ENCODE data around the gene NECAP2. TPM values are rescaled to one million over a fixed set of nuclear protein-coding genes. Genes with fewer than 3 reads are reported as not detected.

NECAP2 gene
- total and polyA plus RNA-seq, 12 donors, result 7.9 to 34.0 (median 13.0) TPM

DNA sequence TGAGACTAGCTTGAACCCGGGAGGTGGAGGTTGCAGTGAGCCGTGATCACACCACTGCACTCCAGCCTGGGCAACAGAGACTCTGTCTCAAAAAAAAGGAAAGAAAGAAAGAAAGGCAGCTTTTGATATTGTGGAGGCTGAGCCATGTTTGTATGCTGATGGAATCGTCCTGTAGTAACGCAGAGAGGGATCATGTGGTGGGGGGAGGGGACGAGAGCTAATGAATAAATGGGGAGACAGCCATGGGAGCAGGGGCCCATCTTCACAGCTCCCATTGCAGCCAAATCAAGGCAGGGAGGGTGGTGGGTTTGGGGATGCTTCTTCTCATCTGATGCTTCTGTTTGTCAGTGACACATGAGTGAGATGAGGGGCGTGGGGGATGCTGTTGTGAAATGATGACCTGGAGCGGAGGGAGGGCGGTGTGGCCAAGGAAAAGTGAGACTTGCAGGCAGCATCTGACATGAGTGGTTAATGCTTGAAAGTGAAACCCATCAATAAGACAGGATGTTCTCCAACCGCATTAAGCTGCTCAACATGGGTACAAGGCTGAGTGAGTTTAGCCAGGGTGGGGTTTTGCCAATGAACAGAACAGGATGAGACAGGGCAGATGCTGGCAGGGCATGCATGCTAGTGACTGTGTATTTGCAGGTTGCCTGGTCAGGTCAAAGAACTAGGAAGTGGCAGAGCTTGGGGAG lies 20.0 kb upstream of the NECAP2 start:
- Histone ChIP-seq H3K4me1 (peaks cover 0 to 3% (median 0%) of the 10 kb centered on the region in 9 donors), H3K9me3 (no peaks in the 10 kb centered on the region), H3K4me3 (no peak overlapping the region), H3K36me3 (no peaks in the 10 kb centered on the region), H3K27ac (peak overlapping the region in 1 of 10 donors; percentile 36), H3K27me3 (peaks cover 0 to 12% (median 0%) of the 10 kb centered on the region in 7 donors)
- DNase-seq (no peak), ATAC-seq (no peak)
- intact Hi-C loops (cut with DNase I), result no loop called here
- TF ChIP-seq, protein P1, sequence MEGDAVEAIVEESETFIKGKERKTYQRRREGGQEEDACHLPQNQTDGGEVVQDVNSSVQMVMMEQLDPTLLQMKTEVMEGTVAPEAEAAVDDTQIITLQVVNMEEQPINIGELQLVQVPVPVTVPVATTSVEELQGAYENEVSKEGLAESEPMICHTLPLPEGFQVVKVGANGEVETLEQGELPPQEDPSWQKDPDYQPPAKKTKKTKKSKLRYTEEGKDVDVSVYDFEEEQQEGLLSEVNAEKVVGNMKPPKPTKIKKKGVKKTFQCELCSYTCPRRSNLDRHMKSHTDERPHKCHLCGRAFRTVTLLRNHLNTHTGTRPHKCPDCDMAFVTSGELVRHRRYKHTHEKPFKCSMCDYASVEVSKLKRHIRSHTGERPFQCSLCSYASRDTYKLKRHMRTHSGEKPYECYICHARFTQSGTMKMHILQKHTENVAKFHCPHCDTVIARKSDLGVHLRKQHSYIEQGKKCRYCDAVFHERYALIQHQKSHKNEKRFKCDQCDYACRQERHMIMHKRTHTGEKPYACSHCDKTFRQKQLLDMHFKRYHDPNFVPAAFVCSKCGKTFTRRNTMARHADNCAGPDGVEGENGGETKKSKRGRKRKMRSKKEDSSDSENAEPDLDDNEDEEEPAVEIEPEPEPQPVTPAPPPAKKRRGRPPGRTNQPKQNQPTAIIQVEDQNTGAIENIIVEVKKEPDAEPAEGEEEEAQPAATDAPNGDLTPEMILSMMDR (IDR thresholded peaks at IDR 0.05), result no peak
- WGBS, 2 donors, result 68 to 73% methylated on average over 9 of the region's 9 CpGs

DNA sequence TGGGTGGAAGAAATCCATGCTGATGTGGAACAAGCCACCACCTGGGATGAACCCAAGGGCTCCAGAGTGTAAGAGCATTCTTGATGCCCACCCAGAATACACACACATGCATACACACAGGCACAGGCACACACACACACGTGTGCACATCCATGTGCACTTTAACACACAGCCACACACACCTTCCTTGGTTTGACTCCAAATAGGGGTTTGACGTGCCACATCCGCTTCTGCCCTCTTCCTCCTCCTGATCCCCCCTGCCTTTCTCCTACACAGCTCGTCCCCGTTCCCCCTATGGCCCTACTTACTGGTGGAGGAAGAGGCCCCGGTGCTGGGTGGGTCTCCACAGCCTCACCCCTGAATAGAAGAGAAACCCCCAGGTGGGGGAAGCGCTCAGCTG lies 19.3 kb upstream of the NECAP2 start:
- intact Hi-C loops (cut with DNase I), result no loop called here
- H3K4me3 ChIP-seq, result no peak overlapping the region
- H3K27me3 ChIP-seq, result peaks cover 0 to 12% (median 0%) of the 10 kb centered on the region in 7 donors
- DNase-seq, result no peak
- peaks cover 0 to 3% (median 0%) of the 10 kb centered on the region in 9 donors for H3K4me1 ChIP-seq
- no peaks in the 10 kb centered on the region for H3K36me3 ChIP-seq
- 84 to 85% methylated on average over 7 of the region's 7 CpGs for WGBS, 2 donors
- H3K9me3 ChIP-seq, result no peaks in the 10 kb centered on the region
- H3K27ac ChIP-seq, result peak overlapping the region in 1 of 10 donors; percentile 26
- TF ChIP-seq, protein P1 (IDR thresholded peaks at IDR 0.05), result no peak
- ATAC-seq, result no peak

DNA sequence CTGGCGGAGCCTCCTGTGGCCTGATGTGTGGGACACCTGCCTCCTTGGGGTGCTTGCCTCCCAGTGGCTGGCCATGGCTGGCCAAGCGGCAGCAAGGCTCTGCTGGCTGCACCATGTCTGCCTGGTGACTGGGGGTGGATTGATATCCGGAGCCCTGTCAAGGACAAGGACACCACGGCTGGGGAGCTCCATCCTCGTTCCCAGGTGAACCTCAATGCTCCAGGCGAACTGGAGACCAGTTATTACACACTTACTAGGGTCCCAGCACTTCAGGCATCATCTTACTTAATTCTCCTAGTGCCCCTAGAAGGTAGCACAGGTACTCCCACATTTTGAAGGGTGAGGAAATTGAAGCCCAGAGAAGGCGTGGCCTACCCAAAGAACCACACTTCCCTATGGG lies 18.5 kb upstream of the NECAP2 start:
- intact Hi-C loops (cut with DNase I), result no loop called here
- peaks cover 0 to 12% (median 0%) of the 10 kb centered on the region in 7 donors for H3K27me3 ChIP-seq
- ATAC-seq, result no peak
- no peak for DNase-seq
- TF ChIP-seq, protein P1 (IDR thresholded peaks at IDR 0.05), result no peak
- no peak overlapping the region for H3K27ac ChIP-seq
- 85 to 88% methylated on average over 7 of the region's 7 CpGs for WGBS, 2 donors
- H3K4me1 ChIP-seq, result peaks cover 0 to 3% (median 0%) of the 10 kb centered on the region in 9 donors
- H3K4me3 ChIP-seq, result no peak overlapping the region
- no peaks in the 10 kb centered on the region for H3K9me3 ChIP-seq
- no peaks in the 10 kb centered on the region for H3K36me3 ChIP-seq

DNA sequence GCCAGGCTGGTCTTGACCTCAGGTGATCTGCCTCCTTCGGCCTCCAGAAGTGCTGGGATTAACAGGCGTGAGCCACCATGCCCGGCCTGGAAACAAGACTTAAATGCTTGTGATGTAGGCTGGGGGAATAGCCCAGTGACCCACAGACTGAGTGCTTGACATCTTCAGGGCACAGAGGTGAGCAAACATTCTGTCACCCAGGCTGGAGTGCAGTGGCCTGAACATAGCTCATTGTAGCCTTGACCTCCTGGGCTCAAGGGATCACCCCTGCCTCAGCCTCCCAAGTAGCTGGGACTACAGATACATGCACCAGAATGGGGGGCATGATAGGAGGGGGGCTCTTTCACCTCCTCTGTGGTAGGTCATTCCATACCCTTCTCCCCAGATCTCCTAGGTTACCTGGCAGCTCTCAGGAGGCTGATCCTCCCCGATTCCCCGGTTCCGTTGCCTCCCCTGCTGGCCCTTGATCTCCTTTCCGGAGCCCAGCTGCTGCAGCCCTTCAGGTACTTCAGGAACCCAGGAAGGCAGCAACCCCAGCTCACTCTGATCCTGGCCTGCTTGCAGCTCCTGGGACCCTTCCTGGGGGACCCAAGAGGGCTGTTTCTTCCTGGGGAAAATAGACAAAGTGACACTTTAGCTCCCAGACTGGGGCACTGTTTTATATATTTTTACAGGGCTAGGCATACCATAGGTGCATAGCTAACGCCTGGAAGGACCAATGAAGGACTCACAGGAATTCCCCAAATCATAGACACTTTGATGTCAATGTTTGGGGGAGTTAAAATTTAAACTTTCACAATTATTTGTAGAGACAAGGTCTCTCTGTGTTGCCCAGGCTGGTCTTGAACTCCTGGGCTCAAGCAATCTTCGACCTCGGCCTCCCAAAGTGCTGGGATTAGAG lies 15.1 kb upstream of the NECAP2 start:
- Histone ChIP-seq H3K4me3 (no peak overlapping the region), H3K9me3 (no peaks in the 10 kb centered on the region), H3K27ac (no peak overlapping the region), H3K36me3 (no peaks in the 10 kb centered on the region), H3K4me1 (peaks cover 0 to 3% (median 0%) of the 10 kb centered on the region in 9 donors), H3K27me3 (peaks cover 0 to 5% (median 0%) of the 10 kb centered on the region in 7 donors)
- TF ChIP-seq, protein P1 (IDR thresholded peaks at IDR 0.05), result no peak
- WGBS, 2 donors, result 91 to 93% methylated on average over 10 of the region's 10 CpGs
- ATAC-seq (no peak), DNase-seq (no peak)
- intact Hi-C loops (cut with DNase I), result no loop called here
